HG03196 (cell line): ENCODE results near the gene FASTK.
A peak's percentile ranks its signal among the peaks of the same experiment; 100 is the strongest.

Experiments used
- ATAC-seq: cut with Tn5 transposase; IDR thresholded peaks from one replicate; pipeline ENCODE4 v1.9.1; 2021; ENCODE audit not compliant: unreplicated experiment

The FASTK gene

DNA sequence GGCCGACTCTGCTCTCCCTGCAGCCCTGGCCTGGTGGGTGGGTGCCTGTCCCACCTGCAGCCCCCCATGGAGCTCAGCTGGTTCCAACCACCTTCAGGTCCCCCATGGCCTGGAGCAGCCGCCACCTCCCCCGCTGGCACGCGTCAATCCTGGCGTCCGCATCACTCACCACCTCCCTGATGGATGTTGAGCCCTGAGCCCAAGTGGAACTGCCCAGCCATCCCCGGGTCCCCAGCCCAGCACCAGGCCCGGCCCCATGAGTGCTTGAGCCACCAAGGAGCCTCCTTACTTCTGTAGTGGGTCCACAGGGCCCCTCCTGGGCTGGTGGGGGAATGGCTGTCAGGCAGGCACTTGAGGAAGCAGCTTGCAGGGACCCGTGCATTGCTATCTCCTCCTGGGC, 20.3 kb upstream of the FASTK start:
- ATAC-seq, result no peak

DNA sequence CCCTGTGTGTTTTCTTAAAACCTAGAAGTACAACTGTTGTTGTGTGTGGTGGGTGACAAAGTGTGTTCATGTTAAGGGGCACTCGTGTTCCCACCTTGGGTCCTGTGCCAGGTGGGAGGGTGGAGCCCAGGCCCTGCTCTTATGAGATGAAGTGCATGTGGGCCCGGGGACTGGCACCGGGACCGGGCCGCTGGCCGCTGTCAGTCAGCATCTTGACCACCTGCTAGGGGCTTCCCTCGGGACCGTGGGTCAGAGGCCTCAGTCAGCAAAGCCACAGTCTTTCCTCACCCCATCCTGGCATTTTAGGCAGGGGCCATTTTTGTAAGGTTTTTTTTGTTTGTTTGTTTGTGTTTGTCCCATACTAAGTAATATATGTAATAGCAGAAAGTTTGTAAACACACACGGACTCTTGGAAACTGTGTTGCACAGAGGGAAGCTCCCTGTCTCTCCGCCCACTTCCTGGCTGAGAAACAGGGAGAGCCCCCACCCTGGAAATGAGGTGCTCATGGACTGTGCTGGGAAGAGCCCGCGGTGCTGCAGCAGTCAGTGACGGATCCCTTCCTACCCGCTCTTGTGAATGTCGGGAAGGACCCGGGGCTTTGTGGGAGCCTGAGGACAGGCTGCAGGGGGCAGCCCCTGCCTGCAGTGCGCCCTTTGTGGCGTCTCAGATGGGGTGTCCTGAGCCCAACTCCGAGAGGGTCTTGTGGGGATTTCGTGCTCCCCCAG, 19.0 kb upstream of the FASTK start:
- ATAC-seq, result no peak

DNA sequence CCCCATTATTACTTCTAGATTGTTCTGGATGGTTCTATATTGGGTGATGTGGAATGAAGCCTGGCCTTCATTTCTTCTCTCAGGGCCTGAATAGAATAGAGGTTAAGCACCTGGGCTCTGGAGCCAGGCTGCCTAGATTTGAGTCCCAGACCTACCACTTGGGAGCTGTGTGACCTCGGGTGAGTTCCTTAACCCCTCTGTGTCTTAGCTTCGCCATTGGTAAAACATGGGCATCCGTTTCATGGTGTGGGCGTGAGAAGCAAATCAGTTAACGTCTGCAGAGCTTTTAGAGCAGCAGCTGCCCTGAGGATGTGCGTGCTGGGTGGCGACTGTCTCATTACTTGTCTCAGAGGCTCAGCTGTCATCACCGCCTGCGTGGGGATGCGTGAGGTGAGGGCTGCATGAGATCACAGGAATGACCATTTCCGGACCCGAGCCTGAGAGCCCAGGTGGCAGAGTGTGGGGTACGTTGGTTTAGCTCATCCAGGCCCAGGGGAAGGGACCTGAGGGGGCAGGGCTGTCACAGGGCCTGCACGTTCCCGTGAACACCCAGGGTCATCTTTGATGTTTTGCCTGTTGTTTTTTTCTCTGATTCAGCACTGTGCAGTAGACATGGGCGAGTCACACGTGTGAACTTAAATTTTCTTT, 15.3 kb upstream of the FASTK start:
- no peak for ATAC-seq

DNA sequence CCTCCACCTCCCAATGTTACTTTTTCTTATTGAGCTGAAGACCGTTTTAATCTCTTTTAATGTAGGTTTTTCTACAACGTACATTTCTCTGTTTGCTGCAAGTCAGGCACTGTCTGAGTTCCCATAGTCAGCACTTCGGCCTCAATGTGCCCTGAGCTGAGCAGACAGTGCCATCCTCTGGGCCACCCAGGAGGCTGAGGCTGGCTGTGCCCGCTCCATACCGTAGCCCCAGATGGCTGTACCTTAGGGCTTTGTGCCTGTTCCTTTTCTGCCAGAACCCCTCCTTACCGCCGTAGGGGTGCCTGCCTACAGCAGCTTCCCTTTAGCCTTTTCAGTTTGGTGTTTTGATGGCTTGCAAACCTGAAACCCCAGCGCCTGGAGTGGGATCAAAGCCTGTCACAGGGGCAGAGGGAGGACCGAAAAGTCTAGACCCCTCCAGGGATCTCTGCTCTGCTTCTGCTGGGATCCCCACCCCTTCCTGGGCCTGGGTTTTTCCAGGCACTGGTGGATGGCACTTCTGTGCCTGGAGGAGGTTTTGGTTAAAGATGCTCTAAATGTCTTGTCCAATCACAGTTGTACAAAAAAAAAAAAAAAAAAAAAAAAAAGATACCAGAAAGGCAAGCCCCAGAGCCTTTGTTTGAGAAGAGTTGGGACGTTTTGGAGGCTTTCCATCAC, 14.7 kb upstream of the FASTK start:
- no peak for ATAC-seq

DNA sequence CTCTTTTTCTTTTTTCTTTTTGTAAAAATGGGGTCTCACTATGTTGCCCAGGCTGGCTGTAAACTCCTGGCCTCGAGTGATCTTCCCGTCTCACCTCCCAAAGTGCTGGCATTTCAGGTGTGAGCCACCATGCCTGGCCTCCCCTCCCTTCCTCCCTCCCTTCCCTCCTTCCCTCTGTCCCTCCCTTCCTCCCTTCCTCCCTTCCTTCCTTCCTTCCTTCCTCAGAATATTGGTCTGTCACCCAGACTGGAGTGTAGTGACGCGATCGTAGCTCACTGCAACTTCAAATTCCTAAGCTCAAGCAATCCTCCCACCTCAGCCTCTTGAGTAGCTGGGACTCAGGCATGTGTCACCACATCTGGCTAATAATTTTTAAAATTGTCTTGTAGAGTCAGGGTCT, 14.1 kb upstream of the FASTK start:
- no peak for ATAC-seq

DNA sequence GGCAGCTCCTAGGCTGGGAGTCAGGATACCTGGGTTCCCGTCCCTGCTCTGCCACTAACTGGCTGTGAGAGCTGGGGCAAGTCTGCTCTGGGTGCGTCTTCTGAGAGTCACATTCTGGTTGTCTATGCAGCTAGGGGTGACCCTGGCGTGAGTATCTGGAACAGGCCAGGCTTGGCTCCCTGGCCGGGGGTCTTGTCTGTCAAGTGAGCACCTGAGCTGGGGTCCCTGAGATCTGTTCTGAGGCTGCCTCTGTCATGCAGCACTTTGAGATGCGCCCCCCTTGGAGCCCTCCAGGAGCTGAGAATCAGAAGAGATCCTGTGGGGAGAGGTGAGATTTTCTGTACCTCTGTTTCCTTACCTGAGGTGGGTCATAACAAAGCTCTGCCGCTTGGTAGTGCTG, 13.1 kb upstream of the FASTK start:
- ATAC-seq, result no peak

DNA sequence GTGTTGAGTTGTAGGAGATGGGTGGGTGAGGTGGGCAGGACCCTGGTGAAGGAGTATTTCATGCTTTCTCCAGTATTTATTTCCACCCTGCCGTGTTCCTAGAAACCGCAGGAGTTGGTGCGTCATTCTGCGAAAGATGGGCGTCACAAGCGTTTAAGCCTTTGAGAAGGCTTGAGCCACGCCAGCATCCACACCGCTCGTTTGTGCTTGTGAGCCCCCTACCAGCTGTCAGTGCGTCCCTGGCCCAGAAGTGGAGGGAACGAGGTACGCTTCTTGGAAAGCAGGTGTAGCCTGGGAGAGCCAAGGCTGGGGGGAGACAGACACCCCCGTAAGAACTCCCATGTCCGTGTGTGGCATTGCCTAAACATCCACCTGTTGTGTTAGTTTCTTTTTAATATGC, 11.4 kb upstream of the FASTK start:
- no peak for ATAC-seq

DNA sequence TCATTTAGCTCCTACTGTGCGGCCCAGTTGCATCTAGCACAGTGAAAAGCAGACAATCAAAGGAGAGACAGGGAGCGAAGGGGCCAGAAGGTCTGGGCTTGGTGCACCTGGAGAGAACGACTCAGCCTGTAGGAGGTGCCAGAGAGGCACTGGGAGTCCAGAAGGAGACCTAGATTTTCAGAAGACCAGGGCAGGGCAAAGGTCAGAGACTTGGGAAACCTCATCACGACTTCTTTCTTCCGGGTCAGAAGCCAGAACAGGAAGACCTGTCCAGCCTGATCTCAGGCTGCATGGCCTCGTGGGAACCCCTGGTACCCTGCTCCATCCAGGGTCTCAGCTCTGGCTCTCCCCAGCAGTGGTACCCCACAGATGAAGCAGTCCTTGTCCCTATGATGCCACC, 10.8 kb upstream of the FASTK start:
- ATAC-seq, result no peak

DNA sequence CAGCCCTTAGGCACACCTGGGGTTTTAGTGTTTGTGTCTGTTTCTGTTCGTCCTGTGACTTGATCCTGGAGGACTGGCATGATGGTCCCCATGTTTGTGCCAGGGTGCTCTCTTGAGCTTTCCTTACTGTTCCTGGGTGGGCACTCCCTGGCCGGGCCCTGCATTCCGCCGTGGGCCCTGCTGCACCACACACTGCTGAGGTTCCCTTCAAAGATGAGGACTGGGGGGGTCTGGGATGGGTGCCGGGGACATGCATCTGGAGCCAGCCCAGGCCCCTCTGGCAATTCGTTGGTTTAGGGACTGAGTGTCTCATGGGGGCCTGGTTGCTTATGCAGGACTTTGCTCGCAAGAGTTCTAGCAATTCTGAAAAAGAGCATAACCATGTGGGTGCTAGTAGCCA, 10.4 kb upstream of the FASTK start:
- ATAC-seq, result no peak

DNA sequence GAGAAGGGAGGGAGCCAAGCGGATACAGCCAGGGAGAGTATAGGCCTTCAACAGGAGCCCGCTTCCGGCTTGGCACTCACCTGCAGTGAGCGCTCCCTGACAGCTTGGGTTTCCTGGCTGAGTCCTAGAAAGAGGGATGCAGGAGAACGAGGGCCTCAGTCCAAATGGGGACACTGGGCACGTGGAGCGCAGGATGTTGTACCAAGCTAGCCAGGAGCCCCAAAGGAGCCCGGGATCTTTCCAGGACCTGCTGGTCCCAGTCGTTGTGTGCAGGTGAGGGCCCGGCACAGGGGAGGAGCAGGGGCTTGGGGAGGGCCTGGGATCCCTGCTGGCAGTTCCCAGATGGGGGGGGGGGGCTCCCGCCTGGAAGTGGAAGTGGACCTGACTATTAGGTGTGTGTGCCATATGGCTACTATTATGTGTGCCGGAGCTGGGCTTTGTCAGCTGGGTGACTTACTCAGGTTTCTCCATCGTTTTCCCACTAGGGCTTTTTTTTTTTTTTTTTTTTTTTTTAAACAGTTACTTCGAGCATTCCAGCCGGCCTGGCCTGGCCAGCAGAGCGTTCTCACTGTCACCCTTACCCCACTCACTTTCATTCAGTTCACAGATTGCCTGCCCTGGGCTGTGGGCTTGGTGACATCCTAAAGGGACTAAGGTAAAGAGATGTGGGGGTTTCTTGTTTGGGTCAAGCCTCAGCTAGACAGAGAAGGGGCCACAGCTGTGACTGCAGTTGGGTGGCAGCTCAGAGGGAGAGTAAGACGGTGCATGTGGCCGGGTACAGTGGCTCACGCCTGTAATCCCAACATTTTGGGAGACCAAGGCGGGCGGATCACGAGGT, 9.5 kb upstream of the FASTK start:
- ATAC-seq, result no peak

DNA sequence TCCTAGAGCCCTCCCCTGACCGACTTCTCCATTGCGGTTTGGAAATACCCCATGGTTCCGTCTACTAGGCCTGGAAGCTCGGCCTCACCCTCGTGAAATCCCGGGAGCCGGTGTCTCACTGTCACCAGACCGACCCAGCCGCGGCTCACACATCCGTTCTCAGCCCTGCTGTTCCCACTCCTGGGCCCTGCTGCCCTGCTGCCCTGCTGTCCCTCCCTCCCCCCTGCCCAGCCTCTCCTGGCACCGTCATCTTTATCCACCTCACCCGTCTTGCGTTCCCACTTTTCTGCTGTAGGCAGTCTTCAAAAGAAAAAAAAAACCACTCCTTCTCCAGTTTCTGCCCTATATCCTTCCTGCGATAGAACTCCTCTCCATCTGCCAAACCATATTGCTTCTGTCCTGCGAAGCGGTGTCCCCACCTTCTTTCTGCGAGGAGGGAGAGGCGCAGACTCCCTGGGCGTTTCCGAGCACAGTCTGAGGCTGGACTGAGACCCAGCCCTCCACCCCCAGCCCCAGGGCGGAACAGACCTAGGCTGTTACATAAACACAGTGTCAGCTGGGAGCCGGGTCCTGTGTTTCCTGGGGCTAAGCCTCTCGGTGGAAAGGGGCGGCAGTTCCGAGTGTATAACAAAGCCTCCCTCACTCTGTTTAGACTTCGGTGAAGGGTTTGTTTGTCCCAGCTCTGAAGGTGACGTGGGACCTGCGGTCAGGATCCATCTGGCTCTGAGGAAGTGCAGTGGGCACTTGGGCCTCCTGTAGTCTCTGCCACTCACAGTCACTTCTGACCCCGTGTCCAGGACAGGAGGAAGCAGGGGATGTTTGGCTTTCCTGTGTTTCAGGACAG, 8.5 kb upstream of the FASTK start:
- ATAC-seq, result no peak

DNA sequence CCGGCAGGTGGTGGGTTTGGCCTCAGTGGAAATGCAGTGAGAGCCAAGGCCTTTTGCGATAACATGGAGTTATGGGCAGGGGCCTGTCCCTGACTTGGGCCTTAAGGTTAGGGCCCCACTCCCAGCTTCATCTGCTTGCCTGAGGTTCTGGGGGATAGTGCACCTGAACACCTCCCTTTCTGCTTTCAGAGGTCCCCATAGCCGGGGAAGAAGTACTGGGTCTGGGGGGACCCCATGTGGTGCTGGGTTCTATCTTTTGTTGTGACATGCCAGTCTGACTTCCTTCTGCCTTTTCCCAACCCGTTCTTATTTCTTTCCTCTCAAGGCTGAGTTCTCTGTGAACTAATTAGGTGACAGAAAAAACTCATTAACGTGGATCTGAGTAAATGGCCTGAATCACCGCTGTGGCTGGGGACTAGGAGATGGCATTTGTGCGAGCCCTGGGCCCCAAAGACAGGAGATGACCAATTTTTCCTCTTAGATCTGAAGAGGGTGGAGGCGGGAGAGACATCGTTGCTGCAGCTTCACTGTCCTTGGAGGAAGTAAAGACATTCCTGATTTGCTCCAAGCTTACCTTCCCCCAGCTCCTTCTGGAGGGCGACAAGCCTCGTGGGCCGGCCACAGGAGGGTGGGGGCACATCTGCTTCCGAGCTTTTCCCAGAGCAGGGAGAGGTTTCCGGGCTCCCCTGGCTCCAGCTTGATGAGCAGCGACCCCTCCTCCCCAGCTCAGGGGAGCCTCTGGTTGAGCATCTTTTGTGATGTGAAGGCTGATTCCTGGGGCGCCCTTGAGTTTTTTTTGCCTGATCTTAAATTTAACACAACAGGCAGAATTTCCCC, 7.6 kb upstream of the FASTK start:
- no peak for ATAC-seq

DNA sequence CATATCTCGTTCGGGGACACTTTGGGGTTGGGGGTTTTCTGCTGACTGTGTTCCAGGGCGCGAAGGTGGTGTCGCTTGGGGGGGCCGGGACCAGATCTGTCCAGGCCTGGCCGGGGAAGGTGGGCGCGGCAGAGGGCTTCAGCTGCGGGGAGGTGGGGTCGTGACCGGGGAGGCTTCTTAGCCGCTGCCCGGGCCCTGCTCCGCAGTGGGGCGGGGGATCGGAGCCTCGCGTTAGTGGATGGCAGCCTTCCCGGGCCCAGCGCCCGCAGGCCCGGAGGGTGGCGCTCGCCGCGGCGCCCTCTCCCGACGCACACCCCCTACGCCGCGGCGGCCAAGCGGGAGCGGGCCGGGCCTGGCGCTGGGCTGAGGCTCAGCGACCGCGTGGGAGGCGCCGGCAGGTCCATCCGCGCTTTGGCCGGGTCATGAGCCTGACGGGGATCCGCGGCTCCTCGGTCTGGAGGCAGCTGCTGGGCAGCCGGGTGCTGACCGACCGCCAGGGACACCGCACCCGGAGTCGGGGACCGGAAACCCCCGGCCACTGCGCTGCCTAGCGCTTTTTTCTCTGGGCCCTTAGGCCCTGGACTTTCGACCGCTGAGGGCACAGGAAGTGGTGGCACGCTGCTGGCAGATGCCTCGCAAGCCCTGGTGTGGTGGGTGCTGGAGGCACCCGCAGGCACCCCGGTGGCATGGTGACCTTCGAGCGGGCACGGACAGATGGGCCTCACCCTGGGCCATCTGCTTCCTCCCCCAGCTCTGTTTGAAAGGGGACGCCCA, 6.8 kb upstream of the FASTK start:
- ATAC-seq, result no peak

DNA sequence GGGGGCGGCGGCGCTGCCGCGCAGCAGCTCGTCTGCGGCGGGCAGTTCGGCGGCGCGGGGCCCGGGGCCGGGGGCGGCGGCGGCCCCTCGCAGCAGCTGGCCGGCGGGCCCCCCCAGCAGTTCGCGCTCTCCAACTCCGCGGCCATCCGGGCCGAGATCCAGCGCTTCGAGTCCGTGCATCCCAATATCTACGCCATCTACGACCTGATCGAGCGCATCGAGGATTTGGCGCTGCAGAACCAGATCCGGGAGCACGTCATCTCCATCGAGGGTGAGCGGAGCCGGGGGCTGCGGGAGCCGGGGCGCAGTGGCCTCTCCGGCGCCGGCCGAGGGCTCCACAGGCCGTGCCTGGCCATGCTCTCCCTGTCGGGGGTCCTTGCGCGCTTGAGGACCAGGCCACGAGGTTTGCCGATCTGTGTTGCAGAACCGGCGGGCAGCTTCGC, 6.2 kb upstream of the FASTK start:
- ATAC-seq, result no peak

DNA sequence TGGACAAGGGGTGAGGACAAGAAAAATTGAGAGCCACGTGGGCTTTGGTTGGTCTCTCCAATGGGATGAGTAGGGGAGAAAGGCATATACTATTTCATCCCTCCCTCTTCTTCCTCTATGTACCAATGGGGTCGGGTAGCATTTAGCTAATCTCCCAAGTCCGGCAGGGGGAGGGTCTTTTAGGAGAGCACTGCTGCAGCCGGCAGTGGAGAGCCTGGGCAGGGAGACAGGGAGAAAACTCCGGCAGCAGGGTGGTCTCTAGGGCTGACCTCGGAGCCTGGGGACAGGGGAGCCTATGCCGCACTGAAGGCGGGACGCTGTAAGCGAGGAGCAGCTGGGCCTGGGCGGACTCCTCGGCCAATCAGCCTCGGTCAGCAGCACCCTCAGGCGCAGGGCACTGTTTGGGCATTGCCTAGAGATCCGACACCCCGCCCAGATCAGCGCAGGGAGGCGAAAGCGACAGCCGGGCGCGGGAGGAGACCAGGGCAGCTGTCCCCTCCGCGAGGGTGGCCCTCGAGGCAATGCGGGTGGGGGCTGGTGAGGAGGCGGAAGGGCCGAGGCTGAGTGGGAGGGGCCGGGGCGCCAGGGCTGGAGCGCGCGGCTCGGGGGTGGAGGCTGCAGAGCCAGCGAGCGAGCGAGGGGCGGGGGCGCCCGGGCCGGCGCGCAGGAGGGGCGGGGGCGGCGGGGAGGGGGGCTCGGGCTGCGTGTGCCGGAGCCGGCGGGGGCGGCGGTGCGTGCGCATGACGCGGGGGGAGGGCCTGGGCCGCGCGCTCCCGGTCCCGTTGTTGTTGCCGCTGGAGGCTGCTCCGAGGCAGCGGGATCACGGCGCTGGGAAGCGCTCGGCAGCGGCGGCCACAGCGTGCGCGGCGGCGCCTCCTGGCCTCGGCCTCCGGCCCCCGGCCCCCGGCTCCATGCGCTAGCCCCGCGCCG, 5.3 kb upstream of the FASTK start, which contains the start of gene AGAP3:
AGAP3 (plus strand) TSS at position 785 of the 930 bp plus-strand sequence. CDS start 267 bp downstream, outside the sequence.
- peak; percentile 43 for ATAC-seq

DNA sequence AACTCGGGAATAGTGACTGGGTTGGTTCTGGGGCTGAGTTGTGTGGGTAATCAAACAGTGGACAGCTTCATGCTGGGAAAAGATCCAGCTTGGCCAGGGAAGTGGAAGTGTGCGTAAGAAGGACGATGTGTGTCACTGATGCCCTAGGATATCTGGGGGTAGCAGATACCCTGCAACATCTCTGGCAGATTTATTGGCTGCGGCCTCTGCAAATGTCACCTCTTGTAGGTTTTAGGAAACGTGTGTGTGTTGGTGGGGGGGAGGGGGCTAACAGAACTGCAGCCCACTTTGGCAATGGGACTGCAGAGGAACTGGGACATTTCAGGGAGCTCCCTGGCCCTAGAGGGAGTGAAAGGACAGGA, 4.7 kb upstream of the FASTK start:
- ATAC-seq, result no peak

DNA sequence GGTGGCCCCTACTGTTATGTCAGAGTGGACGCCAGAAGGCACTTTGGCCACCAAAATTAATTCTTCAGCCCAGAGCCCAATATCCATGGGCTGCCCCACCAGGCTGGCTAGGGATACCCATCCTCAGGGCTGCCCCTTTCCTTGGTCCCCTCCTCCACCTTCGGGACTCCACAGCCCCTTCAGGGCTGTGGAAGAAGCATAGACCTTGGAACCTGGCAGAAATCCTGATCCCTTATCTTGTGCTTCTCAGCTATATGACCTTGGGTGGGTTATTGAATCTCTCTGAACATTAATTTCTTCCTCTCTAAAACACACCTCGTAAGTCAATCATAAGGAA, 3.2 kb upstream of the FASTK start:
- ATAC-seq, result no peak
